CD14-positive monocyte (primary cell): Measurements from ENCODE around the gene CROCC2. TPM values are rescaled to one million over a fixed set of nuclear protein-coding genes. Genes with fewer than 3 reads are reported as not detected.

Experiments used
- DNase-seq, 3 donors: peaks; one replicate each; pipeline ENCODE4 v3.0.0-alpha.2; 2011 to 2022
- H2AFZ ChIP-seq: 2 replicates; pipeline ENCODE4 v1.6.0; 2012; ENCODE audit warnings: mild to moderate bottlenecking, low read depth, low read length, inconsistent platforms; ENCODE audit not compliant: insufficient read depth, poor library complexity, severe bottlenecking
- H3K27ac ChIP-seq, 2 donors: 1 replicate in 1 of 2; 2 replicates in 1 of 2; pipeline ENCODE4 v1.5.1; 2012 to 2013; ENCODE audit warnings: low read length in 2 of 2, control low read depth in 1 of 2, inconsistent platforms in 1 of 2, low read depth in 1 of 2, mild to moderate bottlenecking in 1 of 2
- H3K27me3 ChIP-seq, 2 donors: one replicate each; pipeline versions ENCODE4 v1.6.0 to v1.6.1; 2011 to 2013; ENCODE audit warnings: low read length in 2 of 2; ENCODE audit not compliant: control insufficient read depth in 2 of 2, insufficient read depth in 2 of 2
- H3K36me3 ChIP-seq, 2 donors: replicated peaks in 1 of 2; 1 replicate in 1 of 2; 2 replicates in 1 of 2; pipeline versions ENCODE4 v1.5.1 to v1.6.1; 2012 to 2013; ENCODE audit warnings: low read length in 2 of 2, control low read depth in 1 of 2, inconsistent platforms in 1 of 2, mild to moderate bottlenecking in 1 of 2; ENCODE audit not compliant: insufficient read depth in 2 of 2, control insufficient read depth in 1 of 2
- H3K4me1 ChIP-seq, 2 donors: 1 replicate in 1 of 2; 2 replicates in 1 of 2; pipeline versions ENCODE4 v1.5.1 to v1.6.1; 2012 to 2013; ENCODE audit warnings: low read length in 2 of 2, control low read depth in 1 of 2, inconsistent platforms in 1 of 2, mild to moderate bottlenecking in 1 of 2, moderate library complexity in 1 of 2; ENCODE audit not compliant: insufficient read depth in 2 of 2, control insufficient read depth in 1 of 2
- H3K4me2 ChIP-seq: replicated peaks from 2 replicates; pipeline ENCODE3; 2012; ENCODE audit warnings: low read length, moderate library complexity, mild to moderate bottlenecking; ENCODE audit not compliant: poor library complexity, severe bottlenecking; ENCODE audit errors: extremely low read depth
- H3K4me3 ChIP-seq, 3 experiments: fragments of 200-600 bp in 1 of 3; sonication (generic) in 1 of 3; replicated peaks in 1 of 3; 1 replicate in 2 of 3; 2 replicates in 1 of 3; pipeline ENCODE4 v1.5.1; 2011 to 2013; ENCODE audit warnings: low read length in 3 of 3, mild to moderate bottlenecking in 3 of 3, control low read depth in 2 of 3, low read depth in 2 of 3, inconsistent platforms in 1 of 3, moderate library complexity in 1 of 3
- H3K79me2 ChIP-seq: 2 replicates; pipeline ENCODE4 v1.6.0; 2012; ENCODE audit warnings: mild to moderate bottlenecking, control low read depth, inconsistent platforms, low read length, moderate library complexity; ENCODE audit not compliant: insufficient read depth
- H3K9ac ChIP-seq: 2 replicates; pipeline ENCODE4 v1.6.0; 2017; ENCODE audit warnings: low read length, mild to moderate bottlenecking; ENCODE audit not compliant: insufficient read depth, poor library complexity, severe bottlenecking
- H3K9me3 ChIP-seq, 2 donors: replicated peaks in 1 of 2; 1 replicate in 1 of 2; 2 replicates in 1 of 2; pipeline versions ENCODE4 v1.5.1 to v1.6.1; 2012 to 2013; ENCODE audit warnings: low read length in 2 of 2, control low read depth in 1 of 2; ENCODE audit not compliant: control insufficient read depth in 1 of 2, insufficient read depth in 1 of 2
- H4K20me1 ChIP-seq: 2 replicates; pipeline ENCODE4 v1.6.0; 2012; ENCODE audit warnings: mild to moderate bottlenecking, low read length, control low read depth, moderate library complexity; ENCODE audit not compliant: insufficient read depth
- H3K27ac Mint-ChIP-seq, 7 donors: one replicate each; pipeline ENCODE4 v1.8.0; 2020; ENCODE audit warnings: mild to moderate bottlenecking in 7 of 7, mixed read lengths in 7 of 7, moderate library complexity in 6 of 7, inconsistent platforms in 2 of 7
- H3K27me3 Mint-ChIP-seq, 3 donors: one replicate each; pipeline ENCODE4 v1.8.0; 2021 to 2022; ENCODE audit warnings: low read depth in 3 of 3, mild to moderate bottlenecking in 3 of 3, mixed read lengths in 3 of 3, moderate library complexity in 3 of 3, inconsistent platforms in 1 of 3
- H3K36me3 Mint-ChIP-seq, 2 donors: one replicate each; pipeline ENCODE4 v1.8.0; 2020; ENCODE audit warnings: mixed read lengths in 2 of 2, inconsistent platforms in 1 of 2, mild to moderate bottlenecking in 1 of 2
- H3K4me1 Mint-ChIP-seq: one replicate; pipeline ENCODE4 v1.8.0; 2020; ENCODE audit warnings: mild to moderate bottlenecking, mixed read lengths
- H3K4me3 Mint-ChIP-seq, 2 donors: one replicate each; pipeline ENCODE4 v1.8.0; 2020; ENCODE audit warnings: mild to moderate bottlenecking in 2 of 2, mixed read lengths in 2 of 2, moderate library complexity in 1 of 2
- H3K9me3 Mint-ChIP-seq, 7 donors: one replicate each; pipeline ENCODE4 v1.8.0; 2020 to 2022; ENCODE audit warnings: mixed read lengths in 7 of 7, mild to moderate bottlenecking in 6 of 7, moderate library complexity in 6 of 7, inconsistent platforms in 2 of 7
- WGBS: methylation state at CpG from one replicate; pipeline ENCODE4 v1.1.5; 2013; ENCODE audit warnings: missing lambda C conversion rate; ENCODE audit not compliant: insufficient coverage; 5-methylcytosine and 5-hydroxymethylcytosine counted together
- intact Hi-C, 2 donors: fragments of 100-400 bp; cut with micrococcal nuclease; formaldehyde crosslinking; loops; one replicate each; pipeline versions ENCODE4 v1.15.0 to v1.15.1; 2023
- polyA plus RNA-seq, 3 donors: library from polyadenylated mRNA; depleted of rRNA in 1 of 3; unstranded in 2 of 3; stranded (reverse) in 1 of 3; fragments of 300-500 nt in 2 of 3; fragments of >200 nt in 1 of 3; fragmentation: Illumina TruSeq in 2 of 3; gene quantifications; 1 replicate in 2 of 3; 2 replicates in 1 of 3; pipeline ENCODE4 v1.2.3, GENCODE V29; 2012 to 2021
- TF ChIP-seq, protein P1 (sequence below): fragments of 200-600 bp; IDR thresholded peaks from one replicate; pipeline ENCODE4 v1.8.0; 2022; ENCODE audit warnings: antibody characterized with exemption, mild to moderate bottlenecking

CROCC2 gene
- polyA plus RNA-seq, 3 donors = 0.15 TPM; not detected in 2

DNA sequence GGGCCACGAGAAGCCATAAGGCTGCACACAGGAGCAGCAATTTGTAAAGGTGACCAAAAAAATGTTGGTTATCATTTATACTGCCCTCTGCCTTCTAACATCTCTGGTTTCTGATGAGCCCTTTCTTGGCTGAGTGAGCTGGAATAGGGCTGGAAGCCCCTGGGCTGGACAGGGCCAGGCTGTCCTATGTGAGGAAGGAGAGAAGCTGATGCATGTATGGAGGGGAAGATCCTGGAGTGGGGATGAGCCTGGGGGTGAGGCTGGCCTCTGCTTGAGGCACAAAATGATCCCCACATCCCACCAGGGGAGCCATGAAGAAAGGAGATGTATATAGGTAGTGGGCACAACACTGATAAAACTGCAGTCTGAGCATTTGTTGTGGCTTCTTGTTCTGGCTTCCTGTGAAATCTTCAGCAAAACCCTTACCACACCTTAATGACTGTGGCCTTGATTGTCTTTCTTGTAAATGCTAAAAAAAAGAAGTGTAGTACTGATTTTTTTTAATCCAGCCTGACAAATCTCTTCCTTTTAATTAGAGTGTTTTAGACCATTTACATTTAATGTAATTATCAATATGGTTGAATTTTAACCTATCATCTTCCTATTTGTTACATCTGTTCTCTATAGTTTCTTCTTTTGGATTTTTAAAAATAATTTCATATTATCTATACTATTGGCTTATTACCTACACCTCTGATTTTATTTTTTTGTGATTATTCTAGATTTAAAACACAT, 97.9 kb downstream of the CROCC2 start:
- Mint-ChIP-seq H3K9me3 (peaks cover 20 to 43% (median 35%) of the 10 kb centered on the region in 7 donors), H3K27me3 (peaks cover 23 to 49% (median 27%) of the 10 kb centered on the region in 3 donors), H3K4me3 (no peak overlapping the region), H3K27ac (no peak overlapping the region), H3K36me3 (peaks cover 9% of the 10 kb centered on the region in 2 donors), H3K4me1 (peaks cover 6% of the 10 kb centered on the region)
- H3K27me3 ChIP-seq = peaks cover 4 to 23% of the 10 kb centered on the region in 2 donors
- TF ChIP-seq, protein P1, sequence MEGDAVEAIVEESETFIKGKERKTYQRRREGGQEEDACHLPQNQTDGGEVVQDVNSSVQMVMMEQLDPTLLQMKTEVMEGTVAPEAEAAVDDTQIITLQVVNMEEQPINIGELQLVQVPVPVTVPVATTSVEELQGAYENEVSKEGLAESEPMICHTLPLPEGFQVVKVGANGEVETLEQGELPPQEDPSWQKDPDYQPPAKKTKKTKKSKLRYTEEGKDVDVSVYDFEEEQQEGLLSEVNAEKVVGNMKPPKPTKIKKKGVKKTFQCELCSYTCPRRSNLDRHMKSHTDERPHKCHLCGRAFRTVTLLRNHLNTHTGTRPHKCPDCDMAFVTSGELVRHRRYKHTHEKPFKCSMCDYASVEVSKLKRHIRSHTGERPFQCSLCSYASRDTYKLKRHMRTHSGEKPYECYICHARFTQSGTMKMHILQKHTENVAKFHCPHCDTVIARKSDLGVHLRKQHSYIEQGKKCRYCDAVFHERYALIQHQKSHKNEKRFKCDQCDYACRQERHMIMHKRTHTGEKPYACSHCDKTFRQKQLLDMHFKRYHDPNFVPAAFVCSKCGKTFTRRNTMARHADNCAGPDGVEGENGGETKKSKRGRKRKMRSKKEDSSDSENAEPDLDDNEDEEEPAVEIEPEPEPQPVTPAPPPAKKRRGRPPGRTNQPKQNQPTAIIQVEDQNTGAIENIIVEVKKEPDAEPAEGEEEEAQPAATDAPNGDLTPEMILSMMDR = no peak
- no peak overlapping the region for H3K4me2 ChIP-seq
- no peak overlapping the region for H3K27ac ChIP-seq
- H3K36me3 ChIP-seq = no peaks in the 10 kb centered on the region
- H4K20me1 ChIP-seq = peaks cover 10% of the 10 kb centered on the region
- DNase-seq = no peak
- H3K9ac ChIP-seq = no peak overlapping the region
- H3K4me3 ChIP-seq = no peak overlapping the region
- intact Hi-C loops = no loop called here
- WGBS = no CpG with 5 or more reads among the region's 1 CpG
- peaks cover 4 to 8% of the 10 kb centered on the region in 2 donors for H3K4me1 ChIP-seq
- peaks cover 24 to 26% of the 10 kb centered on the region in 2 donors for H3K9me3 ChIP-seq
- H2AFZ ChIP-seq = no peak overlapping the region
- H3K79me2 ChIP-seq = no peaks in the 10 kb centered on the region

DNA sequence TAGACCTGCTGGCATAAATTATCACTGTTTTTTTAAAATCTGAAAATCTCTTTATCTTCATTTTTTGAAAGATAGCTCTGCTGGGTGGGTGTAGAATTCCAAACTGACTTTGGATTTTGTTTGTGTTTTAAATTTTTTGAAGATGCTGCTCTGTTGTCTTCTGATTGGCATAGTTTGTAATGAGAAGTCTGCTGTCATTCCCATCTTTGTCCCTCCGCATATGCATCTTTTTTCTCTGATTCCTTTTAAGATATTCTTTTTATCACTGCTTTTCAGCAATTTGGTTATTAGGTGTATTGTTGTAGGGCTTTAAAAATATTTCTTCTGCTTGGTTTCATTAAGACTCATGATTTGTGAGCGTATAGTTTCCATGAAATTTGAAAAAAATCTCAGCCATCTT, 99.4 kb downstream of the CROCC2 start:
- Mint-ChIP-seq H3K27ac (no peak overlapping the region), H3K9me3 (peaks cover 20 to 40% (median 35%) of the 10 kb centered on the region in 7 donors), H3K27me3 (peaks cover 18 to 50% (median 27%) of the 10 kb centered on the region in 3 donors), H3K4me3 (no peak overlapping the region), H3K36me3 (peaks cover 0 to 3% of the 10 kb centered on the region in 2 donors), H3K4me1 (peaks cover 9% of the 10 kb centered on the region)
- H3K27ac ChIP-seq = no peak overlapping the region
- no peak overlapping the region for H2AFZ ChIP-seq
- no CpG with 5 or more reads among the region's 2 CpGs for WGBS
- peaks cover 0 to 9% of the 10 kb centered on the region in 2 donors for H3K27me3 ChIP-seq
- H4K20me1 ChIP-seq = no peaks in the 10 kb centered on the region
- H3K79me2 ChIP-seq = no peaks in the 10 kb centered on the region
- peaks cover 8 to 11% of the 10 kb centered on the region in 2 donors for H3K4me1 ChIP-seq
- no peak overlapping the region for H3K4me3 ChIP-seq
- DNase-seq = no peak
- no peak overlapping the region for H3K4me2 ChIP-seq
- peaks cover 24 to 26% of the 10 kb centered on the region in 2 donors for H3K9me3 ChIP-seq
- H3K36me3 ChIP-seq = no peaks in the 10 kb centered on the region
- H3K9ac ChIP-seq = no peak overlapping the region
- TF ChIP-seq, protein P1 = no peak
- intact Hi-C loops = no loop called here
